SK-N-SH (cell line): ENCODE results near the gene SDHA. TPM values are rescaled to one million over a fixed set of nuclear protein-coding genes. Genes with fewer than 3 reads are reported as not detected.
"Not testable (repeated sequence)": the region's sequence is repeated elsewhere in the genome, so short reads cannot be mapped to it uniquely, and the experiment has no call there.

Source experiments
- CTCF ChIA-PET: fragments of 300-600, 350-600 bp; formaldehyde crosslinking; extraction: SDS; loops from one replicate; lab custom pipeline; 2021; lab: Yijun Ruan, JAX
- POLR2A ChIA-PET: fragments of 350-600 bp; sonication (Branson Sonifier 250); formaldehyde crosslinking; extraction: SDS; loops from one replicate; lab custom pipeline; 2020; ENCODE audit warnings: antibody characterized with exemption, inconsistent platforms; lab: Yijun Ruan, JAX
- DNase-seq: peaks from one replicate; pipeline ENCODE4 v3.0.0; 2012
- H2AFZ ChIP-seq: fragments of 200-600 bp; sonication (generic); 2 replicates; pipeline ENCODE4 v1.8.1; 2016; ENCODE audit warnings: antibody characterized with exemption, mild to moderate bottlenecking, low read depth
- H3F3A ChIP-seq: fragments of 200-600 bp; sonication (generic); replicated peaks from 2 replicates; pipeline ENCODE3; 2016; ENCODE audit warnings: antibody characterized with exemption, mild to moderate bottlenecking; ENCODE audit not compliant: insufficient read depth
- H3K27ac ChIP-seq, 2 experiments: fragments of 200-500 bp in 1 of 2; fragments of 200-600 bp in 1 of 2; sonication (Bioruptor generic) in 1 of 2; sonication (generic), shearing (Covaris generic) in 1 of 2; 2 replicates each; pipeline versions ENCODE4 v1.5.1 to v1.6.1; 2014 to 2016; ENCODE audit warnings: low read depth in 2 of 2, inconsistent platforms in 1 of 2, low read length in 1 of 2, mild to moderate bottlenecking in 1 of 2, mixed read lengths in 1 of 2
- H3K27me3 ChIP-seq: fragments of 200-600 bp; sonication (generic), shearing (Covaris generic); 2 replicates; pipeline ENCODE4 v1.6.1; 2016; ENCODE audit warnings: mixed run types; ENCODE audit not compliant: insufficient read depth
- H3K36me3 ChIP-seq, 2 experiments: fragments of 200-500 bp in 1 of 2; fragments of 200-600 bp in 1 of 2; sonication (Bioruptor generic) in 1 of 2; sonication (generic) in 1 of 2; replicated peaks in 1 of 2; 2 replicates each; pipeline versions ENCODE3 to v1.5.1; 2014 to 2016; ENCODE audit warnings: low read length in 1 of 2, mild to moderate bottlenecking in 1 of 2; ENCODE audit not compliant: insufficient read depth in 2 of 2, control insufficient read depth in 1 of 2
- H3K4me1 ChIP-seq, 2 experiments: fragments of 200-500 bp in 1 of 2; fragments of 200-600 bp in 1 of 2; sonication (Bioruptor generic) in 1 of 2; sonication (generic), shearing (Covaris generic) in 1 of 2; 2 replicates each; pipeline versions ENCODE4 v1.5.1 to v1.6.1; 2014 to 2016; ENCODE audit warnings: low read depth in 1 of 2, low read length in 1 of 2, mixed run types in 1 of 2; ENCODE audit not compliant: insufficient read depth in 2 of 2, control insufficient read depth in 1 of 2
- H3K4me2 ChIP-seq: fragments of 200-600 bp; sonication (generic), shearing (Covaris generic); 2 replicates; pipeline ENCODE4 v1.6.1; 2017; ENCODE audit warnings: mixed run types
- H3K4me3 ChIP-seq, 2 experiments: fragments of 200-500 bp in 1 of 2; fragments of 200-600 bp in 1 of 2; sonication (Bioruptor generic) in 1 of 2; sonication (generic), shearing (Covaris generic) in 1 of 2; 2 replicates each; pipeline versions ENCODE4 v1.5.1 to v1.8.1; 2014 to 2016; ENCODE audit warnings: low read depth in 2 of 2, inconsistent platforms in 1 of 2, low read length in 1 of 2, mild to moderate bottlenecking in 1 of 2, mixed read lengths in 1 of 2, moderate library complexity in 1 of 2
- H3K79me2 ChIP-seq: fragments of 200-600 bp; sonication (generic); 2 replicates; pipeline ENCODE4 v1.8.1; 2017; ENCODE audit warnings: mild to moderate bottlenecking; ENCODE audit not compliant: insufficient read depth
- H3K9ac ChIP-seq: fragments of 200-600 bp; sonication (generic); 2 replicates; pipeline ENCODE4 v1.6.1; 2017; ENCODE audit warnings: mixed run types
- H3K9me2 ChIP-seq: fragments of 200-600 bp; sonication (generic); 2 replicates; pipeline ENCODE4 v1.6.1; 2017; ENCODE audit warnings: mixed run types
- H3K9me3 ChIP-seq: fragments of 200-600 bp; sonication (generic); 2 replicates; pipeline ENCODE4 v1.6.1; 2017; ENCODE audit warnings: mixed run types, mild to moderate bottlenecking, moderate library complexity
- H4K20me1 ChIP-seq: fragments of 200-600 bp; sonication (generic); 2 replicates; pipeline ENCODE4 v1.6.1; 2017; ENCODE audit warnings: mild to moderate bottlenecking, mixed run types; ENCODE audit not compliant: insufficient read depth
- CHD2 ChIP-seq: fragments of 150-350 bp; IDR thresholded peaks from 2 replicates; pipeline ENCODE4 v1.6.1; 2018; ENCODE audit warnings: low read length; ENCODE audit not compliant: partially characterized antibody
- ELF1 ChIP-seq: IDR thresholded peaks from 2 replicates; pipeline ENCODE4 v1.4.0; 2012
- FOSL2 ChIP-seq: IDR thresholded peaks from 2 replicates; pipeline ENCODE4 v1.4.0; 2012; ENCODE audit warnings: low read depth, mild to moderate bottlenecking, moderate library complexity, borderline replicate concordance
- IRF3 ChIP-seq: fragments of 150-350 bp; IDR thresholded peaks from 2 replicates; pipeline ENCODE4 v1.6.1; 2016; ENCODE audit warnings: mild to moderate bottlenecking, low read depth, low read length
- JUND ChIP-seq: IDR thresholded peaks from 2 replicates; pipeline ENCODE4 v1.4.0; 2012
- NRF1 ChIP-seq: IDR thresholded peaks from 2 replicates; pipeline ENCODE4 v1.6.1; 2012; ENCODE audit warnings: low read depth, mild to moderate bottlenecking, low read length
- POLR2AphosphoS5 ChIP-seq: IDR thresholded peaks from 2 replicates; pipeline ENCODE4 v1.6.1; 2012; ENCODE audit warnings: low read depth, low read length
- RAD21 ChIP-seq: IDR thresholded peaks from 2 replicates; pipeline ENCODE4 v1.6.1; 2012; ENCODE audit warnings: mild to moderate bottlenecking, low read length
- RFX5 ChIP-seq: IDR thresholded peaks from 2 replicates; pipeline ENCODE4 v1.6.1; 2012; ENCODE audit warnings: mild to moderate bottlenecking, improper control_type of control experiment, low read length
- TAF1 ChIP-seq: IDR thresholded peaks from 2 replicates; pipeline ENCODE4 v1.6.1; 2012; ENCODE audit warnings: low read depth, mild to moderate bottlenecking, low read length, moderate library complexity, borderline replicate concordance
- WGBS: methylation state at CpG from one replicate; pipeline ENCODE4 v1.1.6; 2017; ENCODE audit warnings: low lambda C conversion rate; 5-methylcytosine and 5-hydroxymethylcytosine counted together
- polyA plus RNA-seq, 3 experiments: library from polyadenylated mRNA; depleted of rRNA; stranded (reverse); fragments of >200 nt; gene quantifications; 2 replicates each; pipeline ENCODE4 v1.2.3, GENCODE V29; 2012
- TF ChIP-seq, protein P1 (sequence below): IDR thresholded peaks from 2 replicates; pipeline ENCODE4 v1.4.0; 2012; ENCODE audit warnings: low read depth
- TF ChIP-seq, protein P2 (sequence below): fragments of 200-600 bp; sonication (generic); IDR thresholded peaks from 2 replicates; pipeline ENCODE4 v1.6.1; 2017; ENCODE audit warnings: antibody characterized with exemption, mild to moderate bottlenecking, moderate library complexity

SDHA gene
- 95.7 and 106 TPM in 2 replicates for polyA plus RNA-seq (2012; rRNA removed)
- 70.6 and 86.5 TPM in 2 replicates for polyA plus RNA-seq (2012; cell fraction: cytosol; rRNA removed)
- 76.6 and 77.1 TPM in 2 replicates for polyA plus RNA-seq (2012; cell fraction: nucleus; rRNA removed)

DNA sequence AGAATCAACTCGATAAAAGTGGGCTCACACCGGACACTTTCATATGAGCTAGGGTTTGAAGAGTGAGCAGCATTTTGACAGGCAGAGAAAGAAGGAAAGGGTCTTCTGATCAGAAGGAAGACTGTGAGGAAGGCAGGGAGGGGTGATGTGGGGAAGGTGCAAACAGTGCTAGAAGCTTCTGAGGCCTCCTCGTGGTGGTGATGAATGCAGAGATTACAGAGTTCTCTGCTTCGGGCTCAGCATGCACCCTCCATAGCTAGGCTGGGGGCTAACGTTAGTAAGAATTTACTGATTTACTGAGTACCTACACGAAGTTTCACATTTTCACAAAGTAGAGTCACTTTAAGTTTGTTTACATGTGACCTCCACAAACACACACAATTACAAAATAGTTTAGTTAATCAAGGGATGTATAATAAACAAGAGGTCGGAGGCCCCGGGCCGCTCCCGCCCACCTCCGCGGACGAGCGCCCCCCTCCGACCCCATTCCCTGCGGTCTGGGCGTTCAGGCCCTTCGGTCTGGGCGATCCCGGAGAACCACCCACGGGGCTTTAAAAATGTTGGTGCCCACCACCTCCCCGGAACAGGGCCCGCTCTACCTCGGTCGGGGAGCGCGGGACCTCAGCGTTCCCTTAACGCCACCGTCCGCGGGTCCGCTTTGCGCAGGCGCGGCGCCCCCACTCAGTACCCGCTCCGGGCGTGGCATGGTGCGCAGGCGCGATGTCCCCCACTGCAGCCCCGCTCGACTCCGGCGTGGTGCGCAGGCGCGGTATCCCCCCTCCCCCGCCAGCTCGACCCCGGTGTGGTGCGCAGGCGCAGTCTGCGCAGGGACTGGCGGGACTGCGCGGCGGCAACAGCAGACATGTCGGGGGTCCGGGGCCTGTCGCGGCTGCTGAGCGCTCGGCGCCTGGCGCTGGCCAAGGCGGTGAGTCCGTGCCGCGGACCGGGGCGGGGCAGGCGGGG, at the start of gene SDHA, which contains the start of gene CCDC127:
Gene SDHA (plus strand): TSS at position 827 of the 963 bp plus-strand sequence. CDS start 36 bp downstream, at position 863.
Gene CCDC127 (minus strand): TSS at position 660 of the 963 bp plus-strand sequence. CDS start 1,304 bp downstream, outside the sequence.
- H3F3A ChIP-seq, H3K9me3 ChIP-seq, POLR2A ChIA-PET, H3K36me3 ChIP-seq, H3K27me3 ChIP-seq, H3K9me2 ChIP-seq: not testable (repeated sequence)
- H3K4me1 ChIP-seq: peaks cover 6 to 14% of the 10 kb centered on the region in 2 experiments; a peak in 3 of 4 replicates
- H3K4me3 ChIP-seq: peak within 1 kb of the TSS; percentile 60 to 91
- CTCF ChIA-PET: interaction anchor here (0.9 to 2.6 kb wide), 4 partner anchors 25 to 30 kb away, joined by 3 to 11 read pairs (median 4); no protein-coding TSS in a partner anchor
- H3K79me2 ChIP-seq: peaks cover 78% of the 10 kb centered on the region
- peak within 1 kb of the TSS; percentile 50 to 83; a peak in 3 of 4 replicates for H3K27ac ChIP-seq
- TF ChIP-seq, protein P1, sequence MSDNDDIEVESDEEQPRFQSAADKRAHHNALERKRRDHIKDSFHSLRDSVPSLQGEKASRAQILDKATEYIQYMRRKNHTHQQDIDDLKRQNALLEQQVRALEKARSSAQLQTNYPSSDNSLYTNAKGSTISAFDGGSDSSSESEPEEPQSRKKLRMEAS: 0 out of 2 replicates have a peak, but pooled peaks have one; percentile 36
- TF ChIP-seq CHD2 (peak; percentile 41), NRF1 (peak; percentile 98), TAF1 (0 out of 2 replicates have a peak, but pooled peaks have one; percentile 41), POLR2AphosphoS5 (peak; percentile 84)
- TF ChIP-seq, protein P2, sequence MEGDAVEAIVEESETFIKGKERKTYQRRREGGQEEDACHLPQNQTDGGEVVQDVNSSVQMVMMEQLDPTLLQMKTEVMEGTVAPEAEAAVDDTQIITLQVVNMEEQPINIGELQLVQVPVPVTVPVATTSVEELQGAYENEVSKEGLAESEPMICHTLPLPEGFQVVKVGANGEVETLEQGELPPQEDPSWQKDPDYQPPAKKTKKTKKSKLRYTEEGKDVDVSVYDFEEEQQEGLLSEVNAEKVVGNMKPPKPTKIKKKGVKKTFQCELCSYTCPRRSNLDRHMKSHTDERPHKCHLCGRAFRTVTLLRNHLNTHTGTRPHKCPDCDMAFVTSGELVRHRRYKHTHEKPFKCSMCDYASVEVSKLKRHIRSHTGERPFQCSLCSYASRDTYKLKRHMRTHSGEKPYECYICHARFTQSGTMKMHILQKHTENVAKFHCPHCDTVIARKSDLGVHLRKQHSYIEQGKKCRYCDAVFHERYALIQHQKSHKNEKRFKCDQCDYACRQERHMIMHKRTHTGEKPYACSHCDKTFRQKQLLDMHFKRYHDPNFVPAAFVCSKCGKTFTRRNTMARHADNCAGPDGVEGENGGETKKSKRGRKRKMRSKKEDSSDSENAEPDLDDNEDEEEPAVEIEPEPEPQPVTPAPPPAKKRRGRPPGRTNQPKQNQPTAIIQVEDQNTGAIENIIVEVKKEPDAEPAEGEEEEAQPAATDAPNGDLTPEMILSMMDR: peak; percentile 72
- H3K4me2 ChIP-seq: peak within 1 kb of the TSS; percentile 84
- H4K20me1 ChIP-seq: peaks cover 49% of the 10 kb centered on the region
- peak within 1 kb of the TSS; percentile 88 for H3K9ac ChIP-seq
- H2AFZ ChIP-seq: peak within 1 kb of the TSS; percentile 82
- 8% methylated on average over 20 of the region's 75 CpGs for WGBS
- DNase-seq: peak; percentile 100

- TF ChIP-seq RFX5: no peak
- TF ChIP-seq, protein P1: no peak
- TF ChIP-seq RAD21: no peak
- TF ChIP-seq IRF3: no peak
- TF ChIP-seq FOSL2: no peak
- TF ChIP-seq, protein P2: no peak
- no peak for TF ChIP-seq JUND
- no peak for TF ChIP-seq ELF1
- no peaks in the 10 kb centered on the region for H3K9me3 ChIP-seq
- H3K36me3 ChIP-seq: no peaks in the 10 kb centered on the region
- no peaks in the 10 kb centered on the region for H3K79me2 ChIP-seq
- CTCF ChIA-PET: no interaction called here
- DNase-seq: no peak
- H3K27me3 ChIP-seq: no peaks in the 10 kb centered on the region
- WGBS: 84% methylated on average over 32 of the region's 32 CpGs
- no peaks in the 10 kb centered on the region for H3F3A ChIP-seq
- H4K20me1 ChIP-seq: no peaks in the 10 kb centered on the region
- peak overlapping the region in 1 of 2 experiments; percentile 72; a peak in 2 of 4 replicates for H3K27ac ChIP-seq
- H3K4me3 ChIP-seq: no peak overlapping the region
- POLR2A ChIA-PET: no interaction called here
- H3K9me2 ChIP-seq: no peaks in the 10 kb centered on the region
- peaks cover 0 to 15% of the 10 kb centered on the region in 2 experiments; a peak in 1 of 4 replicates for H3K4me1 ChIP-seq
- H2AFZ ChIP-seq: no peak overlapping the region
- peak overlapping the region; percentile 7; the same call in 1 of the 2 replicates for H3K9ac ChIP-seq
- no peak overlapping the region for H3K4me2 ChIP-seq
Observed at GRCh38 chr5:169071-169727, 48.9 kb upstream of the SDHA start.
